Suprapubic skin (tissue), 4 donors: ENCODE results near the gene GMPPB. TPM values are rescaled to one million over a fixed set of nuclear protein-coding genes. Genes with fewer than 3 reads are reported as not detected.
A peak's percentile ranks its signal among the peaks of the same experiment; 100 is the strongest.

Experiments
- DNase-seq, 2 donors: peaks; one replicate each; pipeline ENCODE4 v3.0.0-alpha.2; 2019; ENCODE audit warnings: low spot score in 2 of 2
- H3K27ac ChIP-seq: fragments of 200-600 bp; sonication (generic); one replicate; pipeline ENCODE4 v1.5.1; 2019
- H3K27me3 ChIP-seq: fragments of 200-600 bp; sonication (generic); one replicate; pipeline ENCODE4 v1.5.1; 2019
- H3K36me3 ChIP-seq: fragments of 200-600 bp; sonication (generic); one replicate; pipeline ENCODE4 v1.5.1; 2019
- H3K4me1 ChIP-seq: fragments of 200-600 bp; sonication (generic); one replicate; pipeline ENCODE4 v1.5.1; 2019
- H3K4me3 ChIP-seq: fragments of 200-600 bp; sonication (generic); one replicate; pipeline ENCODE4 v1.5.1; 2019; ENCODE audit warnings: mild to moderate bottlenecking
- H3K9me3 ChIP-seq: fragments of 200-600 bp; sonication (generic); one replicate; pipeline ENCODE4 v1.5.1; 2019
- EP300 ChIP-seq: sonication (generic); formaldehyde crosslinking; IDR thresholded peaks from one replicate; pipeline ENCODE4 v1.6.1; 2017; ENCODE audit warnings: antibody characterized with exemption
- POLR2A ChIP-seq, 2 donors: fragments of 450-650 bp; IDR thresholded peaks; one replicate each; pipeline ENCODE4 v1.6.1; 2017; ENCODE audit warnings: antibody characterized with exemption in 2 of 2, mild to moderate bottlenecking in 2 of 2, moderate library complexity in 2 of 2
- POLR2AphosphoS5 ChIP-seq, 3 donors: sonication (generic); formaldehyde crosslinking; IDR thresholded peaks; one replicate each; pipeline ENCODE4 v1.6.1; 2017; ENCODE audit warnings: antibody characterized with exemption in 3 of 3
- WGBS: methylation state at CpG from one replicate; pipeline ENCODE4 v1.1.5; 2018; 5-methylcytosine and 5-hydroxymethylcytosine counted together
- total RNA-seq, 4 donors: library from RNA; depleted of rRNA; stranded (reverse); fragments of >200 nt; gene quantifications; one replicate each; pipeline ENCODE4 v1.1.0, GENCODE V29; 2016
- TF ChIP-seq, protein P1 (sequence below), 2 donors: fragments of 200-600 bp in 1 of 2; fragments of 450-650 bp in 1 of 2; sonication (generic) in 1 of 2; IDR thresholded peaks; one replicate each; pipeline ENCODE4 v1.5.1; 2016 to 2019; ENCODE audit warnings: antibody characterized with exemption in 2 of 2, mild to moderate bottlenecking in 1 of 2, moderate library complexity in 1 of 2

GMPPB gene
- total RNA-seq, 4 donors from 2014 or later, result 14.0 to 25.0 (median 17.3) TPM

DNA sequence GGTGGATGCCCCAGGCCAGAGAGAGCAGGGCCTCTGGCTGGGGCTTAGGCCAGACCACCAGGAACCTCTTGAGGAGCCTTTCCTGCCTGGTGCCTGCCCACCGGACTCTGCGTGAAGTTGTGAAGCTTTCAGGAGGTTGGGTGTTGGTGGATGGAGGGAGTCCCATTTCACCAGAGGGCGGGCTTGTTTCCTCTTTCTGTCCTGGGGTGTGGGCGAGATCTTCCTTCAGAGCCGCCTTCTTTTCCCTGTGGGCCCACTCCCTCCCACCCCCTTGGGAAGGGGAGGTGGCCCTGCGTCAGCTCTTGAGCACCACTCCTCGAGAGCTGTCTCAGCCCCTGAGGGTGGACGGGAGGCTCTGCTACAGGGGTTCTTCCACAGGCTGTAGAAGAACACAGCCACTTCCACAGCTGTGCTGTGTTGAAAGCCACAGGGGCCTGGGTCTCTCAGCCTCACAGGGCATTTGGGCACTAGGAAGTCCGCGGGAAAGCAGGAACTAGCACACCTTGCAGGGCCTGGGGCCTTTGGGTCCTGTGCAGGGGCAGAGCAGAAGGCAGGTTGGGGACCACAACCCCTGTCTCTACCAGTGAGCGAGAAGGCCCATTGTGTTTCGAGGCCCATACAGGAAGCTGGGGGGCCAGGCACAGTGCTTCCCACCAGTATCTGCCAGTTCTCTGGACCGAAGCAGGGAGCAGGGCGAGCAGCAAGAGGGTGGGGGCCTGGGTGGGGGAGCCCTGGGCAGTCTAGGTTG is 6.4 kb downstream of the GMPPB start:
- H3K9me3 ChIP-seq, result no peaks in the 10 kb centered on the region
- WGBS, result 89% methylated on average over 8 of the region's 14 CpGs
- no peak for TF ChIP-seq POLR2A (IDR thresholded peaks at IDR 0.05)
- TF ChIP-seq, protein P1, sequence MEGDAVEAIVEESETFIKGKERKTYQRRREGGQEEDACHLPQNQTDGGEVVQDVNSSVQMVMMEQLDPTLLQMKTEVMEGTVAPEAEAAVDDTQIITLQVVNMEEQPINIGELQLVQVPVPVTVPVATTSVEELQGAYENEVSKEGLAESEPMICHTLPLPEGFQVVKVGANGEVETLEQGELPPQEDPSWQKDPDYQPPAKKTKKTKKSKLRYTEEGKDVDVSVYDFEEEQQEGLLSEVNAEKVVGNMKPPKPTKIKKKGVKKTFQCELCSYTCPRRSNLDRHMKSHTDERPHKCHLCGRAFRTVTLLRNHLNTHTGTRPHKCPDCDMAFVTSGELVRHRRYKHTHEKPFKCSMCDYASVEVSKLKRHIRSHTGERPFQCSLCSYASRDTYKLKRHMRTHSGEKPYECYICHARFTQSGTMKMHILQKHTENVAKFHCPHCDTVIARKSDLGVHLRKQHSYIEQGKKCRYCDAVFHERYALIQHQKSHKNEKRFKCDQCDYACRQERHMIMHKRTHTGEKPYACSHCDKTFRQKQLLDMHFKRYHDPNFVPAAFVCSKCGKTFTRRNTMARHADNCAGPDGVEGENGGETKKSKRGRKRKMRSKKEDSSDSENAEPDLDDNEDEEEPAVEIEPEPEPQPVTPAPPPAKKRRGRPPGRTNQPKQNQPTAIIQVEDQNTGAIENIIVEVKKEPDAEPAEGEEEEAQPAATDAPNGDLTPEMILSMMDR (IDR thresholded peaks at IDR 0.05), result no peak
- no peak for TF ChIP-seq EP300
- no peak for TF ChIP-seq POLR2AphosphoS5 (IDR thresholded peaks at IDR 0.05)
- H3K36me3 ChIP-seq, result peaks cover 35% of the 10 kb centered on the region
- peaks cover 43% of the 10 kb centered on the region for H3K4me1 ChIP-seq
- H3K27me3 ChIP-seq, result no peaks in the 10 kb centered on the region
- DNase-seq, result no peak
- no peak overlapping the region for H3K27ac ChIP-seq
- H3K4me3 ChIP-seq, result no peak overlapping the region

DNA sequence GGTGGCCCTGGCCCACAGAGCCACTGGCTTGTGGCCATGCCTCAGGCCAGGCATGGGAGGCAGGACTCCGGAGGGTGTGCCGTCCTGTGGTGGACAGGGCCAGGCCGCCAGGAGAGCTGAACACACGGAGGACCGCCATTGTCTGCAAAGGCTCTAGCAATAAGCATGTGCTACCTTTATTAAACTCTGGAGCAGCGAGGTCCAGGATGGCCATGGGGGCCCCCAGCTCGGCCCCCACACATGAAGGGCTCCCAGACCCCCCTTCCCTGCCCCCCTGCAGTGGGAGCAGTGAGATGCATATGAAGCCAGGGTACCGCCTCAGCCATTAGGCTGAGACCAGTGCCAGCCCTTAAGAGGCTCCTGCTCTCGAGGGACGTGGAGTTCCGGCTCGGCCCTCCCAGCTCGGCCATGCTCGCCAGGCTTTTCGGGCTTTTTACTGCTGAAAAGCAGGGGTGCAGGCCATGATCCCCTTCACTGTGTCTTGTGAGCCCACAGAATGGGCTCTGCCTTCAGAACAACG is 7.0 kb downstream of the GMPPB start:
- no peak overlapping the region for H3K4me3 ChIP-seq
- no peaks in the 10 kb centered on the region for H3K27me3 ChIP-seq
- no peak for TF ChIP-seq EP300
- H3K4me1 ChIP-seq, result peaks cover 37% of the 10 kb centered on the region
- no peak overlapping the region for H3K27ac ChIP-seq
- no peak for DNase-seq
- WGBS, result 75% methylated on average over 6 of the region's 16 CpGs
- no peaks in the 10 kb centered on the region for H3K9me3 ChIP-seq
- peaks cover 31% of the 10 kb centered on the region for H3K36me3 ChIP-seq

GRCh38 chr3:49716169-49716568 is 7.6 kb downstream of the GMPPB start:
- Histone ChIP-seq H3K27me3 (no peaks in the 10 kb centered on the region), H3K9me3 (no peaks in the 10 kb centered on the region), H3K27ac (no peak overlapping the region), H3K4me3 (no peak overlapping the region), H3K4me1 (peaks cover 35% of the 10 kb centered on the region), H3K36me3 (peaks cover 25% of the 10 kb centered on the region)
- WGBS, result 95% methylated on average over 7 of the region's 7 CpGs
- TF ChIP-seq EP300 (no peak), POLR2A (IDR thresholded peaks at IDR 0.05) (no peak)
- TF ChIP-seq, protein P1 (IDR thresholded peaks at IDR 0.05), result no peak
- DNase-seq, result no peak

DNA sequence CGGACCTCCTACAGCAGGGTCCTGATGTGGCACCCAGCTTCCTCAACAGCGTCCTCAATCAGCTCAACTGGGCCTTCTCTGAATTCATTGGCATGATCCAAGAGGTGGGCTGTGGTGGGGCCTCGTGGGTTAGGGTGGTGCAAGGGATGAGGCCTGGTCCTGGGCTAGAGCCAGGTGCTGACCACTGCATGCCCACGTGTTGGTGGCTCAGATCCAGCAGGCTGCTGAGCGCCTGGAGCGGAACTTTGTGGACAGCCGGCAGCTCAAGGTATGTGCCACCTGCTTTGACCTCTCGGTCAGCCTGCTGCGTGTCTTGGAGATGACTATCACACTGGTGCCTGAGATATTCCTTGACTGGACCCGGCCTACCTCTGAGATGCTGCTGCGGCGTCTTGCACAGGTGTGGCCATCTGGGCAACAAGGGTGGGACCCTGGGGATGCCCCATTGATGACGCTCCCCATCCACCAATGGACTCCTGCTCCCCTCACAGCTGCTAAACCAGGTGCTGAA is 8.1 kb downstream of the GMPPB start:
- peak in 1 of 2 donors; percentile 77 for DNase-seq
- H3K36me3 ChIP-seq, result peaks cover 20% of the 10 kb centered on the region
- no peak overlapping the region for H3K27ac ChIP-seq
- TF ChIP-seq POLR2AphosphoS5 (IDR thresholded peaks at IDR 0.05) (no peak), POLR2A (IDR thresholded peaks at IDR 0.05) (no peak), EP300 (no peak)
- TF ChIP-seq, protein P1 (IDR thresholded peaks at IDR 0.05), result no peak
- no peaks in the 10 kb centered on the region for H3K27me3 ChIP-seq
- H3K4me3 ChIP-seq, result no peak overlapping the region
- peaks cover 33% of the 10 kb centered on the region for H3K4me1 ChIP-seq
- WGBS, result 83% methylated on average over 9 of the region's 13 CpGs
- no peaks in the 10 kb centered on the region for H3K9me3 ChIP-seq

DNA sequence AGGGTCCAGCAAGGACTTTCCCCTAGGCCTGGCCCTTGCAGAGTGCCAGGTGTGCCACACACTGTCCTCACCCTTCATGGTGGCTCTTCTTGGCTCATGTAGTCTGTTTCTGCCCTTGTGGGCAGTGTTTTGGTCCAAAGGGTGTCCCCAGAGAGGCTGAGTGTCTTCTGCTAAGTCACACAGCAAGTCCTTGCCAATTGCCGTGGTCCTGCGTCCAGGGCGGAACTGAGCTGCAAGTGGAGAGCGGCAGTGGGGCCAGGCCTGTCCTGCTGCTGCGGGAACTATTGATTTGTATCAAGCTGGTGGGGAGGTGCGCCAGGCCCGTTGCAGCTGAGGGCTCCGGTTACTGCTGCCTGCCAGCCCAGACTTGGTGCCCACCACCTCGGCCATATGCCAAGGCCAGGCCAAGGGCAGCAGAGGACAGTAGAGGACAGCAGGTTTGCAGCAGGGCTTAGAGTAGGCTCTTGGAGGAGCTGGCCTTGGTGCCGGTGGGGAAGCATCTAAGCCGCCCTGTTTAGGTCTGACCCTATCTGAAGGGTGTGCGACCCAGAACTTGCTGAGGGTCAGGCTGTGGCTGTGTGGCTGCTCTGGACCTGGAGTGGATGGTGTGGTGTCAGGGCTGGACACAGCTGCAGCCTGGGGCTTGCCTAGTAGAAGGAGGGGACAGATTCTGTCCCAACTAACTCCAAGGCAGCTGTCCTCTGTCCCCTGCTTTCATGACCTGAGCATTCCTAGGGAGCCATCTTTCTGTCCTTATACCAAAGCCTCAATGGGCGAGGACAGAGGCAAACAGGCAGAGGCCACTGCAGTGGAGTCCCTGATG is 8.8 kb downstream of the GMPPB start:
- peak in 1 of 2 donors; percentile 55 for DNase-seq
- no peaks in the 10 kb centered on the region for H3K27me3 ChIP-seq
- H3K9me3 ChIP-seq, result no peaks in the 10 kb centered on the region
- H3K36me3 ChIP-seq, result peaks cover 17% of the 10 kb centered on the region
- 95% methylated on average over 3 of the region's 13 CpGs for whole genome bisulfite sequencing
- H3K4me3 ChIP-seq, result no peak overlapping the region
- H3K4me1 ChIP-seq, result peaks cover 26% of the 10 kb centered on the region
- H3K27ac ChIP-seq, result no peak overlapping the region
- TF ChIP-seq EP300 (no peak), POLR2AphosphoS5 (IDR thresholded peaks at IDR 0.05) (no peak), POLR2A (IDR thresholded peaks at IDR 0.05) (no peak)
- TF ChIP-seq, protein P1 (IDR thresholded peaks at IDR 0.05), result no peak
